GM12801 (cell line): ENCODE data around the gene MRPL37.

Experiments
- TF ChIP-seq, protein P1 (sequence below): IDR thresholded peaks from one replicate; pipeline ENCODE4 v1.5.1; 2011; ENCODE audit warnings: control low read depth; ENCODE audit not compliant: insufficient read length; ENCODE audit errors: extremely low read depth

The MRPL37 gene

DNA sequence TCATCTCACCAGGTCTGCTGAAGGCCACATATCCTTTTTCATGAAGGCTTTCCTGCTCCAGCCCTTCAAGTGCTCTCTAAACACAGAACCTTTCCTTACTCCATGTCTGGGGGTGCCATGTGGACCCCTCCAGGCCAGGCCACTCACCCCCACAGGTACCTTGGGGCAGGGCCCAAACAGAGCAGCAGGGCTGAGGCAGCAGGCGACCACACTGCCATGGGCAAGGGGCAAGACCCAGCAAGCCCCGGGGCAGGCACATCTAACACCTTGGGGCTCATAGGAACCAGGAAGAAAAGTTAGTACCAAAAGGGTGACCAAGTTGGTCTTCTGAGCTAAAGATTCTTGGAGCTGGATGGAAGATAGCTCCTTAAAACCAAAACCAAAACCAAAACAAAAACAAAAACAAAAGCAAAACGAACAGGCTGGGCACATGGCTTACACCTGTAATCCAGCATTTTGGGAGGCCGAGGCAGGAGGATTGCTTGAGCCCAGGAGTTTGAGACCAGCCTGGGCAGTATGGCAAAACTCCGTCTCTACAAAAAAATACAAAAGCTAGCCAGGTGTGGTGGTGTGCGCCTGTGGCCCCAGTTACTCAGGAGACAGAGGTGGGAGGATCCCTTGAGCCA, 63.7 kb downstream of the MRPL37 start:
- TF ChIP-seq, protein P1, sequence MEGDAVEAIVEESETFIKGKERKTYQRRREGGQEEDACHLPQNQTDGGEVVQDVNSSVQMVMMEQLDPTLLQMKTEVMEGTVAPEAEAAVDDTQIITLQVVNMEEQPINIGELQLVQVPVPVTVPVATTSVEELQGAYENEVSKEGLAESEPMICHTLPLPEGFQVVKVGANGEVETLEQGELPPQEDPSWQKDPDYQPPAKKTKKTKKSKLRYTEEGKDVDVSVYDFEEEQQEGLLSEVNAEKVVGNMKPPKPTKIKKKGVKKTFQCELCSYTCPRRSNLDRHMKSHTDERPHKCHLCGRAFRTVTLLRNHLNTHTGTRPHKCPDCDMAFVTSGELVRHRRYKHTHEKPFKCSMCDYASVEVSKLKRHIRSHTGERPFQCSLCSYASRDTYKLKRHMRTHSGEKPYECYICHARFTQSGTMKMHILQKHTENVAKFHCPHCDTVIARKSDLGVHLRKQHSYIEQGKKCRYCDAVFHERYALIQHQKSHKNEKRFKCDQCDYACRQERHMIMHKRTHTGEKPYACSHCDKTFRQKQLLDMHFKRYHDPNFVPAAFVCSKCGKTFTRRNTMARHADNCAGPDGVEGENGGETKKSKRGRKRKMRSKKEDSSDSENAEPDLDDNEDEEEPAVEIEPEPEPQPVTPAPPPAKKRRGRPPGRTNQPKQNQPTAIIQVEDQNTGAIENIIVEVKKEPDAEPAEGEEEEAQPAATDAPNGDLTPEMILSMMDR, result no peak

DNA sequence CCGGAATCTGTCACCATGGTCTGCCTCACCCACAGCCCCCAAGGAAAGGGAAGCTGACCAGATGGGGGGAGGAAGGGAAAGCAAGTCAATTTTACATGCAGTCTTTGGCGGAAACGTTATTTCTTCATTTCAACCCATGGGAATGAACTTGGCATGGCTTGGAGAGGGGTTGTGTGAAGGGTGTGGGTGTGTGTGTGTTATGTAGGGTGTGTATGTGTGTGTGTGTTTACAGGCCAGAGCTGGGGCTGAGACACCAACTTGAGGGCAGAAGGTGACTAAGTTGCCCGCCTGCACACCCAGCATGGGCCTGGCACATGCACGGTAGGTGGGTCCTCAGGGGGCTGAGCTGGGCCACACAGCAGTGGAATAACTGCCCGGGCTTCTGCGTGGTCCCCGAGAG, 65.2 kb downstream of the MRPL37 start:
- TF ChIP-seq, protein P1, result no peak

DNA sequence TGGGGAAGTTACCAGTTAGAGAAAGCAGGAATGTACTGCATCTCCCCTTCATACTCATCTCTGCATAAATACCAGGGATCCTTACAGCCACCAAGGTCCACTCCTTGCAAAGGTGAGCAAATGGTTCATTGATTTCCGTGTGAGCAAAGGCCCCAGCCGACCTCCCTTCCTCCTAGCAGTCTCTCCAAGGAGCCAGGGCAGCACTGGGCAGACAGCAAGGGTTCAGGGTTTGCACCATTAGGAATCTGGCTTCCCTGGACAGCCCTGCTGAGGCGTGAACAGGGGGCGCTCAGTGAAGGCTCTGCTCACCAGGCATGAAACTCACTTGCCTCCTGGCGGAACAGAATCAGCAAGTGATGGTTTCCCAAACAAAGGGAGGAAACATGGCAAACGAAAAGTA, 65.7 kb downstream of the MRPL37 start:
- TF ChIP-seq, protein P1, result no peak

DNA sequence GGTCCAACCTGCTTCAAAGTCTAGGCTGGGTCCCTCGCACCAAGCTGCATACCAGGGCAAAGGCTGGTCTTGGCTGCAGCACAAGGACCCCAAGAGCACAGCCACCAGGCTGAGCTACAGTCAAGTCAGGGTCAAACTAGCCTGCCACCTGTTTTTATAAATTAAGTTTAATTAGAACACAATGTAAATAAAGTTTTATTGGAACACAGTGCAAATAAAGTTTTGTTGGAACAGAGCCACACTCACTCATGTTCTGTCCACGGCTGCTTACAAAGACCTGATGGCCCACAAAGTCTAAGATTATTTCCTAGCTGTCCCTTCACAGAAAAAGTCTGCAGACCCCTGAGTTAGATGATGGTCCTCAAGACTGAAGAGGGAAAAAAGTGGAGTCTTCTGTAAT, 66.2 kb downstream of the MRPL37 start:
- TF ChIP-seq, protein P1, result no peak

DNA sequence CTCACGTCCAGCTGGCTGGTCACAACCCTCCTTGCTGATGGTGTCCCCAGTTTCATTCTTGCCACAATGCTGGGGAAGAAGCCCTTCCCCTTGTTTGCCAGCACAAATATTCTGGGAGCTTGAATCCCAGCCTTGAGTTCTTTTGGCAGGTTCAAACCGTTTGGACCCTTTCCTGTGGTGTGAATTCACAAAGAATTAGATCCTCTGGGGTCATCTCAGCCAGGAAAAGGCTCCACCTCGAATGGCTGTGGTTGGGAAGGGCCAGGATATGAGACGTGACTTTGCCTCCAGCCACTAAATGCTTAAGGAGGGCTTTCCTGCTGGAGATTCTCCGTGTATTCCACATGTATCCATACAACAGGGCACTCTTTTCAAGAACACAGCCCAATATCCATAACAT, 66.9 kb downstream of the MRPL37 start:
- TF ChIP-seq, protein P1, result no peak
